Activated gamma-delta T cell treated with anti-CD3 and anti-CD28 coated beads, Interleukin-2, amount 50 U/mL, for 16 hours (primary cell): ENCODE data around the gene GOLGA6L2.
"Not testable (repeated sequence)": the region's sequence is repeated elsewhere in the genome, so short reads cannot be mapped to it uniquely, and the experiment has no call there.

Experiments
- DNase-seq: peaks from one replicate; pipeline ENCODE4 v3.0.0-alpha.2; 2020; ENCODE audit warnings: low read depth

The GOLGA6L2 gene, protein sequence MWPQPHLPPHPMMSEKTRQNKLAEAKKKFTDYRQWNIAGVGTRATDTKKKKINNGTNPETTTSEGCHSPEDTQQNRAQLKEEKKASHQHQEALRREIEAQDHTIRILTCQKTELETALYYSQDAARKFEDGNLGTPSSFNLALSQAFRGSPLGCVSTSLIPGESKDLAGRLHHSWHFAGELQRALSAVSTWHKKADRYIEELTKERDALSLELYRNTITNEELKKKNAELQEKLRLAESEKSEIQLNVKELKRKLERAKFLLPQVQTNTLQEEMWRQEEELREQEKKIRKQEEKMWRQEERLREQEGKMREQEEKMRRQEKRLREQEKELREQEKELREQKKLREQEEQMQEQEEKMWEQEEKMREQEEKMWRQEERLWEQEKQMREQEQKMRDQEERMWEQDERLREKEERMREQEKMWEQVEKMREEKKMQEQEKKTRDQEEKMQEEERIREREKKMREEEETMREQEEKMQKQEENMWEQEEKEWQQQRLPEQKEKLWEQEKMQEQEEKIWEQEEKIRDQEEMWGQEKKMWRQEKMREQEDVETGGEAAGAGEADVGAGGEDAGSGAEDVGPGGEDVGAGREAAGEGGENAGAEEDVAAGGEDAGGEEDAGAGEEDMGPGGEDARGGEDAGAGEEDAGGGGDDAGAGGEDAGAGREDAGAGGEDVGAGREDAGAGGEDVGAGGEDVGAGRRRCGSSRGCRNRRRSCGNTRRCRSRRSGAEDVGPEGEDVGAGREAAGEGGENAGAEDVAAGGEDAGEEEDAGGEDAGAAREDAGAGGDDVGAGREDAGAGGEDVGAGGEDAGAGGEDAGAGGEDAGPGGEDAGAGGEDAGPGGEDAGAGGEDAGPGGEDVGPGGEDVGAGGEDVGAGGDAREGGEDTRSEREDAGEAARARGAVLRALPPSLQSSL

DNA sequence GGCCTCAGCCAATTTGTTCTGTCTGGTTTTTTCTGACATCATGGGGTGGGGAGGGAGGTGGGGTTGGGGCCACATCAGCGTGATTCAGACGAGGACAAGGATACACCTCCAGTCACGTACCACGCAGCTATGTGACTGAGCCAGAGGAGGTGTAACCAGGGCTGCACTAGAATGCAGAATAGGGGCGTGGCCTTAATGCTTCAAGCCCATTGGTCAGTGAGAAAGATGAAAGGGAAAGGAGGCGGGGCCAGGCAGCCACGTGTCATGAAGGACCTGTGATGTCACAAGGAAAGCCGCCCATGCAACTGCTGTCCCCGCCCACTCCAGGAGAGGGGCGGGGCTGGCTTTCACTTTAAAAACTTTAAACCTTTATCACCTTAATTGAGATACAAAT, at the start of gene GOLGA6L2:
Gene GOLGA6L2, minus strand, starts transcription at position 137 of the 394 bp plus-strand sequence. Its CDS starts 62 bp downstream, at position 75.
- DNase-seq = no peak

DNA sequence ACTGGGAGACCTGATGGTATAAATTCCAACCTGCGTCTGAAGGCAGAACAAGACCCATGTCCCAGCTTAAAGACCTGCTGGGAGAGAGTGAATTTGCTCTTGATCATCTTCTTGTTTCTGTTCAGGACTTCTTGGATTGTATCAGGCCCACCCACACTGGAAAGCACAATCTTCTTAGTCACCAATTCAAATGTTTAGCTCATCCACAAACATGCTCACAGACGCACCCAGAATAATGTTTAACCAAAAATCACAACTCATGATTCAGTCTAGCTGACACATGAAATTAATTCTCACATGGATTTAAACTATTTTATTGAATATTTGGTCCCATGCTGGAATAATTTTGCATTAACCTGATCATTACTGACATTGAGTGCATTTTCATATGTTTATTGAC, 37.8 kb upstream of the GOLGA6L2 start:
- DNase-seq = no peak

DNA sequence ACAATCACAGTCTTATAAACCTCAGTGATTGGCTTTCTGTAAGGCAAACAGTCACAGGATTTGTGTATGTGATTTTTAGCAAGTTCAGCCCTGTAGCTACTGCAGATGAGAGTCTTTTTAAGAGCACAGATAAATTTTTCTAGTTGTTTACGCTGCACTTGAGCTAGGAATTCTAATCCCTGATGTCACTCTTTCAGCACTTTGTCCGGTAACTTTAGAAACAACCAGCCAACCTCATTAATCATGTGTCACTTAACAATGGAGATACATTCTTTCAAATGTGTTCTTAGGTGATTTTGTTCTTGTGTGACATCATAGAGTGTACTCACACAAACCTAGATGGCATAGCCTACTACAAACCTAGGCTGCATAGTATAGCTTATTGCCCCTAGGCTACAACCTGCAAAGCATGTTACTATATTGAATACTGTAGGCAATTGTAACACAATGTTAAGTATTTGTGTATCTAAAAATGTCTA, 36.8 kb upstream of the GOLGA6L2 start:
- DNase-seq = no peak

DNA sequence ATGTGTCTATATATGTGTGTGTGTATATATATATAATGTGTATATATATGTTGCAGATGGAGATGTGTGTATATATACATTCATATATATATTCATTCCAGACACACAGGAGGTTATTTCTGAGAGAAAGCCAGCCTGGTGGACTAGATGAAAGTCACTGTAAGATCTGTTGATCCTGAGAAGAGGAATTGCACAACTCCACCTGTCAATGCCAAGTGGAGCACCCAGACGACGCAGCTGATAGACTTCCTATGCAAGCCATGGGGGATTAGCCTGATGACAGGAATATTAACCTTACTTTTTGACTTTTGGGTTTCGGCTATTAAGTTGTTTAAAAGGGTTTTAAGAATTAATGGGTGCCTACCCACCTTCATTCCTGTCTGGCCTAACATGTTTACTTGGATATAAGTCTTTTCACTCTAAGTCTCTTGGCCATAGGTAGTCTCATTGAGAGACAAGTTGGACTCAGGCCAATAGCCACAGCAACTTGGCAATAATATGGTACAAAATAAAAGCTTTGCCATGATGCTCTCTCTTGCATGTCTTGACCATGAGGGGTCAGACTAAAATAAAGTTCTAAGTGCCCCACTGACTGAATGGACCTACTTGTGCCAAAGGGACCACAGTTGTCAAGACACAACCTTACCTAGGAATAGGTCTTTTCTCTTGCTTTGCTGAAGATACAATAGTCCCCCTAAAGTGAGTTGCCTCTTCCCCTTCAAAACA, 35.9 kb upstream of the GOLGA6L2 start:
- no peak for DNase-seq

DNA sequence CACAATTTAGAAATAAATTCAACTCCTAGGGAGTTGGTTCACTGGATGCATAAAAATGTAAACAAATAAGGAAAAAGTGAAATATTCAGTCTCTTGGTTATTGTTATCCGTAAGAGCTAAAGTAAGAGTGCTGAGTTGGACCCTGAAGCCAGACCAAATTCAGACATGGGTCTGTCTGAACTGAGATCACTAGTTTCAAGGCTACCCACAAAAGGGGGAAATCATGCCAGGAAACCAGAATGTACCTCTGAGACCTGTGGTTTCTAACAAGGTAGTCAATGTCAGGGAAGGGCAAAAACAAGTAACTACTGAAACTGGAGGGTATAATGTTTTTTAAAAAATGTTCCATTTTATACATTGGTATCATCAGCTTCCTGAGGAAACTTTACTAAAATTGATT, 35.2 kb upstream of the GOLGA6L2 start:
- no peak for DNase-seq

DNA sequence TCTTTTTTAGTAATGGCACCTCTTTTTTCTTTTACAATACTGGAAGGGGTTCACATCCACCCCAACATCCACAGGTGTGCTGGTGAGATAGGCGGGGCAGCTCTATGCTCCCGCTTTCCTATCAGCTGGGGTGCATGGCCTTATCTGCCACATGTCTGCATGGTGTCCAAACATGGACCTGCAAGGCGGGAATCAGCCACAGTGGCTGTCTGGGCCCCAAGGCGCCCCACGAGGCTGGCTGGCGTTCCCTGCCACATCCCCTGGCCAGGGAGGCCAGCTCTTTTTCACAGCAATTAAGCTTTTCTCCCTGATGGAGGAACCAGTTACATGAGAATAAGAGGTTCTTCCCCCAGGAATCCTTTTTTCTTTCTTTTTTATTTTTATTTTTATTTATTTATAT, 30.9 kb upstream of the GOLGA6L2 start:
- no peak for DNase-seq

DNA sequence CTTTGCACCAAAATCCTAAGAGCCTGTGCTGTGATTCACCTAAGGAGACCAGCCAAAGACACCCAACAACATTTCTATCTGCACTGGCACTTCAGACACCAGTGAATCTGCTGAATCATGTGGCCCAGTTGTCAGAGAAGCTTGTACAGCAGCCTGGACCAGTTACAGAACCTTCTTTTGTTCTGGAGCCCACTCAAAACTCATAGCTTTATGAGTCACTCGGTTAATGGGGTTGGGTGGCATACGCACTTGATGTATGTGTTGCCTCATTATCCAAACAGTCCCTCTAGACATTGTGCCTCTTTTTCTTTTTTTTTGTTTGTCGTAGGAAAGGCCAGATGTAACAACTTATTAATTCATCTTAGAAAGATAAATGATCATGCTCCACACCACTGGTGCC, 25.6 kb upstream of the GOLGA6L2 start:
- DNase-seq = no peak

DNA sequence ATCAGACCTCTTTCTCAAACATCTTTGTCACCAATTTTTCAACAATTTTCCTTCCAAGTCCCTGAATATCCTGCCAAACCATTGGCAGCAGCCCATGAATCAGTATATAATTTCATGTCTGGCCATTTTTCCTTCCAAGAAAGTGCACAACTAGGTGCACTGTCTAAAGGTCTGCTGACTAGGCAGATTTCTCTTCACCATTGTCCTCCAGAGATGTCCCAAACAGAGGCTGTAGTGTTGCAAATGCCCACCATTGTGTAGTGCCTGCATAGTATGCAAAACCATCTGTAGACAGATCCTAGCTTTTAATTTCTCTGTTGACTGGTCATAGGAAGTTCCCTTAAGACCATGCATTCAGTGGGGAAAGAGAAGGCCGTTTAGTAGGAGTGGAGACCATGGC, 25.0 kb upstream of the GOLGA6L2 start:
- no peak for DNase-seq

DNA sequence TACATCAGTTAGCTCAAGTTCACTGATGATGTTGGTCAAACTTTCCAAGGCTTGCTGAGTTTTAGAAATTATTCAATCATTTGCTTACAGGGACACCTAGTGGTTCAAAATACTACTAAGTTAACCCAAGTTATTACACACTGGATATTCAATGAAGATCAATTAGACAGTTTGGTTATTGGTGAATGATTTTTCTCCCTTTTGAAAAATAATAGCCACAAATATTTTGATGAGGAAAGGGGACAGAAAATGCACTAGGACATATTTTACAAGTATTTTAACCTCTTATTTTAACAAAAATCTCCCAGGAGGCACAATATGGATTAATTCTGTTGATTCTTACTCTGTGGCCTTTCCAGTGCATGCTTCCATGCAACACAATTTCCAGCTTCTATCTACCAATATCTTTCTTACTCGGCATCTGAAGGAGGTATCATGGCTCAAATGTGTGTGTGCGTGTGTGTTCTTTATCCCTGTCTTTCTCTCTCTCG, 20.1 kb upstream of the GOLGA6L2 start:
- DNase-seq = no peak

DNA sequence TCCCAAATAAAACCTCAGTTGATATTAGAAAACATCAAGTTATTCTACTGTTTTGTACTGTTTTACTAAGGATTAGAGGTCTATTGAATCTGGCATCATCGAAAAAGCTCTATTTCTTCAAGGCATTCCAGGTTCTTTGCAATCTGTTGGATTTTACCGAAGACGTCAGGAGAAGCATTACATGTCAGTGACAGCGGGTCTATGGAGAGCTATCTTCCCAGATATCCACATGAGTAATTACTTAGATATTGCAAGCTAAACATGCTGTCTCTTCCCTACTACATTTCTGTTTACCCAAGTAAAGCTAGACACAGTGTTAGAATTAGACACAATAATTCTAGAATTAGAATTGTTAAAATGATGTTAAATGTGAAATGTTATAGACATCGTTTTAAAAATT, 10.8 kb upstream of the GOLGA6L2 start:
- DNase-seq = no peak

DNA sequence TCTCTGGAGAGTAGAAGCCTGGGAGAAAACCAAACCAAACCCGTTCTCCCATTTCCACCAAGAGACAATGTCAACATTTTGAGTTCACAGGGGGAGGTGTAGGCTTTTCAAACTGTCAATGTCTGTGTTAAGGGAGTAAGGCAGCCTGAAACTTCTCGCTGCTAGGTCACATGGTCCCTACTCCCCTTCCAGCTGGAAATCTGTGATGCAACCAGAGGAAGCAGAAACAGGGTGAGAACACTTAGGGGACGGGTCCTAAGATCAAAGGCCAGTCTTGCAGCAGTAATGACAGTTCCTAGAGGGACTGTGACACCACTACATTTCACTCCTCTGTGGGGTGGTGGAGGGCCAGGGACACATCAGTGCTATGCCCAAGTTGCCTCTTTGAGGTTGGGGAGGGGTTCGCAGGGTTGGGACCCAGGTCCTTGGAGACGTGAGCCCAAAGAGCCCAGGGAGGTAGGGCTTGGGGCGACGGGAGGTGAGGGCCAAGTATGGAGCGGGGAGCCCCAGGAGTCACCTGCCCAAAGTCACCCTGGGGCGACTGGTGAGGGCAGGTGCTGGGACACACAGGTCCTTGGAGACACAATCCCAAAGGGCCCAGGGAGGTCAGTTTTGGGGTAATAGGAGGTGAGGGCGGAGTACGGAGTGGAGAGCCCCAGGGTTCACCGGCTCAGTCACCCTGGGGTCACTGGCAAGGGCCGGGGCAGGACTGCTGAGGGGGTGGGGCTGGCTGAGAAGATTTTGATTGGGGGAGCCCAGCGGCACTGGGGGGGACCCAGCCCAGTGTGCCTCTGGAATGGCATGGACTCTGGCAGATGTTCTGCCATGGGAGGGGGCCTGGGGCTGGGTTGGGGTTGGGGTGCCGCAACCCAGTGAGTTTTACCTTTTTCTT, 582 bp downstream of the GOLGA6L2 start:
- DNase-seq = no peak

DNA sequence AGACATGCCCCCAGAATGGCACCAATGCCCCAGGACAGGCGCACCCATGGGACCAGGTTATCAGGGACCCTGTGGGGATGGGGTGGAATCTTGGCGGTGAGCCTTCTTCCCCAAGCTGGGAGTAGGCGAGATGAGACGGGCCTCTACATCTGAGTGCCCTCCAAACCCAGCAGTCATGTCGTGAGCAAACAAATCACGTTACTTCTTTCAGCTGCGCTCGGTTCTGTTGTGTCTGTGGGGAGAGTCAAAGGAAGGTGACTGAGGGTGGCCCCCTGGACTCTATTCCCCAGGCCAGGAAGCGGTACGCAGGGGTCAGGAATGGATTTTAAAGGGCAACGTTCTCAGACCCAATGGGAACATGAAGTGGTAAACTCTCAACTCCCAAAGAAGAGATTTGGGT, 2.8 kb downstream of the GOLGA6L2 start:
- no peak for DNase-seq

DNA sequence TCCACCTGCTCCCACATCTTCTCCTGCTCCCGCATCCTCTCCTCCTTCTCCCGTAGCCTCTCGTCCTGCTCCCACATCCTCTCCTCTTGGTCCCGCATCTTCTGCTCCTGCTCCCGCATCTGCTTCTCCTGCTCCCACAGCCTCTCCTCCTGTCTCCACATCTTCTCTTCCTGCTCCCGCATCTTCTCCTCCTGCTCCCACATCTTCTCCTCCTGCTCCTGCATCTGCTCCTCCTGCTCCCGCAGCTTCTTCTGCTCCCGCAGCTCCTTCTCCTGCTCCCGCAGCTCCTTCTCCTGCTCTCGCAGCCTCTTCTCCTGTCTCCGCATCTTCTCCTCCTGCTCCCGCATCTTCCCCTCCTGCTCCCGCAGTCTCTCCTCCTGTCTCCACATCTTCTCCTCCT, 5.8 kb downstream of the GOLGA6L2 start:
- no peak for DNase-seq

DNA sequence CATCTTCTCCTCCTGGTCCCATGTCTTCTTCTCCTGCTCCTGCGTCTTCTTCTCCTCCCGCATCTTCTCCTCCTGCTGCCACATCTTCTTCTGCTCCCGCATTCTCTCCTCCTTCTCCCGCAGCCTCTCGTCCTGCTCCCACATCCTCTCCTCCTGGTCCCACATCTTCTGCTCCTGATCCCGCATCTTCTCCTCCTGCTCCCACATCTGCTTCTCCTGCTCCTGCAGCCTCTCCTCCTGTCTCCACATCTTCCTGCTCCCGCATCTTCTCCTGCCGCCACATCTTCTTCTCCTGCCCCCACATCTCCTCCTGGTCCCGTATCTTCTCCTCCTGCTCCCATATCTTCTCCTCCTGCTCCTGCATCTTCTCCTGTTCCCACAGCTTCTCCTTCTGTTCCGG, 6.4 kb downstream of the GOLGA6L2 start:
- no peak for DNase-seq

DNA sequence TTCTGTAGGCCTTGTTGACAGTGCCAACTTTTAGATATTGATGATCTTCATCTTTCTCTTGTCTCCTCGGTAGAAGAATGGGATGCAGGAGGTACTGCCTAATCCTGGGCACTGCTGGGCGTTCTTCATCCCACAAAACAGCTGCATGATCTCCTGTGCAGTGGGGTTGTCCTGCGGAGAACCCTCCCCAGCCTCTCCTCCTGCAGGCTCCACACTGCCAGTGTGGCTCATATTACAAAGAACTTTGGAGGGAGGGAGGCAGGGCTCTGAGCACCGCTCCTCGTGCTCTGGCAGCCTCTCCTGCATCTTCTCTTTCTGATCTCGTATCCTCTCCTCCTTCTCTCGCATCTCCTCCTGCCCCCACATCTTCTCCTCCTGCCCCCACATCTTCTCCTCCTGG, 7.5 kb downstream of the GOLGA6L2 start:
- no peak for DNase-seq

DNA sequence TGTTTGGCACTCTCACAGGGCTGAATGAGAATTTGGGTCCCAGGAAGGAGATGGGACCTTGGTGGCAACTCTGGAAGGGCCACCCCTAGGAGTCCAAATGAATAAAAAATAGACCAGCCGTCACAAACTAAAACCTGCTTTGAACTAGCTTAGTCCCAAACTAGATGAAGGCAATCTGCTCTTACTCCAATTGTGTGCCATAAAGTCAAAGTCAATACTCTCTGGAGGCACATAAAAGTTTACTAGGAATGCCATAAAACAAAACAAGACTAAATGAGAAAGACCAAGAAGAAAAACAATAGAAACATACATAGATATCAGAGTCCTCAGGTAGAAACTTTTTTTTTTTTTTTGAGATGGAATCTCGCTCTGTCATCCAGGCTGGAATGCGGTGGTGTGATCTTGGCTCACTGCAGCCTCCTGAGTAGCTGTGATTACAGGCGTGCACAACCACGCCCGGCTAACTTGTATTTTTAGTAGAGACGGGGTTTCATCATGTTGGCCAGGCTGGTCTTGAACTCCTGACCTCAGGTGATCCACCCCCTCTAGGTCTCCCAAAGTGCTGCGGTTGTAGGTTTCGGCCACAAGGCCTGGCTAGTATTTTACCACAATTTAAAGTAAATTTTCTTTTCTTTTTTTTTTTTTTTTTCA, 8.1 kb downstream of the GOLGA6L2 start:
- no peak for DNase-seq

DNA sequence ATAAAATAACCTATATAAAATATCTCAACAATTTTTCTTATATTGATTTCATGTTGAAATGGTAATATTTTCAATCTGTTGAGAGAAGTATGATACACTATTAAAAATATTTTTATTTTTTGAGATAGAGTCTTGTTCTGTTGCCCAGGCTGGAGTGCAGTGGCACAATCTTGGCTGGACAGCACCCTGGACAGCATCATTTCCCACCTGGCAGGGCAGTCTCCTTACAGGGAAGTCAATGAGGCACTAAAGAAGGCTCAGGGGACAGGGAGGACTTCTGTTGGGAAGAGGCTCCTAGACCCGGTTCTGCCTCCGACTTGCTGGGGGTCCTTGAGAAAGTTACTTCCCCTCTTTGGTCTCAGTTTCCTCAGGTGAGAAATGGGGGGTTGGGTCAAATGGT, 9.4 kb downstream of the GOLGA6L2 start:
- no peak for DNase-seq

DNA sequence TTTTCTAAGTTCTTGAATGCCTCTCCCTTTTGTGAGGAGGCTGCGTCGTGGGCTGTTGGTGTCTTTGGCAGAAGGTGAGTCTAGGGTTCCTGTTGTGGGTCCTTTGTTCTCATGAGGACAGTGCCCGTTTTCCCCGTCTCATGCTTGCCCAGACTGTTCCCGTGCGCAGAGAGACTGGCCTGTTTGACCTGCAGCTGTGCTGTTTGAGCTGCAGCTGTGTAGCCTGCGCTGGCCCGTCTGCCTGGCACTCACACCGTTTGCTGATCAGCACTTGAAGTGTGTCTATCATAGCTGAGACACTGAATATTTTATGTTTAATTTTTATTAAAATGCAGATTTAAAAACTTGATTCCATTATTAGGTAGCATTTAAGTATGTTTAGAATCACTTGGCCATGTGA, 9.9 kb downstream of the GOLGA6L2 start:
- no peak for DNase-seq

DNA sequence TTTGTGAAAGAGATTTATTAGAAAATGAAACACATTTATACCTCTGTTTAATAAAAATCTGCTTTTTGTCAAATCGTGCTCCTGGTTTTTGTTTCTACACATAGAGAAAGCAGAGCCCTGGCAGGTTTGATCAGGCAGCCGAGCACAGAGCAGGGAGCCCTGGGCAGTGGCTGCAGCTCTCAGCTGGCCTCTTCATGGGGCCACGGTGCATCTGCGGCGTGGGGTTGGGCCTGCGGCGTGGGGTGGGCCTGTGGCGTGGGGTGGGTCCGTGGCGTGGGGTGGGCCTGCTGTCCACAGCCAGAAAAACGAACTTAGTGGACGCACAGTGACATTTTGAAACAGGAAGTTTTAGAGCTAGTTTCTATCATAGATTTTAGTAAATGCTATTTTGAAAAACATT, 10.6 kb downstream of the GOLGA6L2 start:
- DNase-seq = no peak

DNA sequence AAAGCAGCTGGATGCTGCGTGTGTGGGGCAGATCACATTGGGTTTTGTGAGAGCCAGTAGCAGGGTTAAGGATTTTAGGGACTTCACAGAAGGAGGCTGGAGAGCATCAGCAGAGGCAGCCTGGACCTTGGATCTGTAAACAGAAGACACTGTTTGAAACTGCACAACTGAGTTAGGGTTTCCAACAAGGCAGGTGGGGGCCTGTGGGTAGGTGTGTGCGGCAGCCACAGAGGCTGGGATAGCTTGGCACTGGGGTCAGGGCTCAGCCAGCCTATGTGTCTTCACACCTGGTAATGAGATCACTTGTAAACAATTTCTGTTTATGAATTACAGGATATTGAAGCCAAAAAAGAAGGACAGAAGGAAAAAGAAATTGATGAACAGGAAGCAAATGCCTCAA, 12.3 kb downstream of the GOLGA6L2 start:
- not testable (repeated sequence) for DNase-seq

DNA sequence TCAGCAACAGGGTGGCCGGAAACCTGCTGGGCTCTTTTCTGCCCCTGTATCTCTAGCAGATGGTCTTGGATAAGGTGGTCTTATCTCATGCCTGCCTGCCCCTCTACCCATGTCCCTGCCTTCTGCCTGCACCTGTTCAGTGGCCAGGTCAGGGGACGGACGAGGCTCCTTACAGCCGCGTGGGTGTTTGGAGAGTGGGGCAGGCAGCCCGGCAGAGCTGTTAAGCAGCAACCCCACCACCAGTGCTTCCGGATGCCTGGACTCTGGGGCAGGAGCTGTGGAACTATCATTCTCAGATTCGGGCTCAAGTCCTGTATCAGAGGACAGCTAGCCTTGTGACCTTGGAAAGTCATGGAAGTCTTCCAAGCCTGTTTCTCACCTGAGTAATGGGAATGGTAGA, 21.7 kb downstream of the GOLGA6L2 start:
- not testable (repeated sequence) for DNase-seq
